Tibial nerve (tissue), 3 donors: Measurements from ENCODE around the gene TMEM171.

Experiments
- CTCF ChIP-seq, 5 experiments: fragments of 200-600 bp in 3 of 5; fragments of 450-650 bp in 2 of 5; sonication (generic) in 3 of 5; IDR thresholded peaks; one replicate each; pipeline ENCODE4 v1.5.1; 2016 to 2019; ENCODE audit warnings: antibody characterized with exemption in 5 of 5, mild to moderate bottlenecking in 3 of 5, moderate library complexity in 2 of 5
- POLR2A ChIP-seq, 2 donors: fragments of 450-650 bp; IDR thresholded peaks; one replicate each; pipeline ENCODE4 v1.6.1; 2017; ENCODE audit warnings: antibody characterized with exemption in 2 of 2, mild to moderate bottlenecking in 2 of 2, moderate library complexity in 2 of 2

GRCh38 chr5:73093943-73094342 is 26.4 kb upstream of the TMEM171 start:
- TF ChIP-seq CTCF (IDR thresholded peaks at IDR 0.05) (no peak), POLR2A (IDR thresholded peaks at IDR 0.05) (no peak)
